ENCODE data around the gene CSF3R. TPM values are rescaled to one million over a fixed set of nuclear protein-coding genes. Genes with fewer than 3 reads are reported as not detected.

The CSF3R gene
- total and polyA plus RNA-seq, 9 of the 15 experiments (the other 6 are each of a cell fraction or from before 2014, with no cell fraction given): 0.21 to 0.86 (median 0.40) TPM; not detected in 1

DNA sequence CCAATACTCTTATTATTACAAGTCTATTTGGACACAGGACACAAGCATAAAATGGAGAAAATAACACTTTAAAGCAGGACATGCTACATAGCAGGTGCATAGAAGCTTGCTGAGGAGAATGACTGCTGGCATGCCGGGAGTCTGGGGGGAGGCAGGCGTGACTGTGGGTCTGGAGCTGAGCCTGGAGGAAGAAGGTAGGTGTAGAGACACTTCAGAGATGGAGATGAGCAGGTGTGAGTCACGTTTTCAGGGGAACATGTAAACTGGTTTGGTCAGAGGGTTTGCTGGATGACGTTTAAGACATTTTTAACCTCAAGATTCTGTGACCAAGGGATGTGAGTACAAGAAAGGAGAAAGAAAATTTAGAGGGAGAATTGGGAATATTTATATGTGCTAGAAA, 56.9 kb downstream of the CSF3R start:
- Histone ChIP-seq H3K9me3 (replicated peaks; ENCODE audit: control insufficient read depth, insufficient read depth, low read depth, low read length) (no peaks in the 10 kb centered on the region), H3K4me1 (replicated peaks in 1 of 2; ENCODE audit: control insufficient read depth in 2 of 2, insufficient read depth in 2 of 2, low read length in 2 of 2) (no peaks in the 10 kb centered on the region; a peak in 1 of 5 replicates), H3K4me2 (ENCODE audit: insufficient read depth, low read length) (no peak overlapping the region), H3K9ac (ENCODE audit: insufficient read depth in 1 of 2, low read depth in 2 of 2, low read length in 2 of 2) (no peak overlapping the region), H3K27me3 (ENCODE audit: control insufficient read depth in 2 of 2, insufficient read depth in 2 of 2, low read length in 2 of 2) (0 out of 5 replicates have a peak, but pooled peaks cover 0 to 2% of the 10 kb centered on the region in 2 experiments), H4K20me1 (replicated peaks; ENCODE audit: control insufficient read depth, insufficient read depth, low read length) (no peaks in the 10 kb centered on the region), H2AFZ (ENCODE audit: low read depth, low read length) (no peak overlapping the region), H3K36me3 (ENCODE audit: control insufficient read depth, insufficient read depth, low read length) (no peaks in the 10 kb centered on the region), H3K27ac (ENCODE audit: extremely low read depth, low read depth, low read length) (no peak overlapping the region), H3K79me2 (ENCODE audit: control insufficient read depth, insufficient read depth, low read length) (no peaks in the 10 kb centered on the region), H3K9me1 (ENCODE audit: control insufficient read depth, insufficient read depth, low read length) (no peaks in the 10 kb centered on the region), H3K4me3 (no peak overlapping the region)
- DNase-seq (ENCODE audit: extremely low read depth in 1 of 4, low spot score in 3 of 4) (no peak), FAIRE-seq (no peak), ATAC-seq (no peak)
- WGBS (ENCODE audit: insufficient coverage, low coverage, missing lambda C conversion rate): 12% methylated on average over 4 of the region's 4 CpGs
- ChIA-PET CTCF (ENCODE audit: low intra/inter-chr PET ratio) (no interaction called here), POLR2A (interaction anchor here (0.7 kb wide), 1 partner anchor 261 kb away, joined by 4 read pairs; no protein-coding TSS in a partner anchor)
- in situ Hi-C loops (cut with MboI): no loop called here
- intact Hi-C loops (cut with micrococcal nuclease): loop anchor here (10.0 kb wide), 1 partner anchor 241 kb away; no protein-coding TSS in a partner anchor
- no TSS peak for BruUV-seq (replicated peaks)
- TF ChIP-seq CTCF (IDR thresholded peaks at IDR 0.05 in 2 of 3, conservative IDR thresholded peaks at IDR 0.05 in 1 of 3; ENCODE audit: insufficient read depth in 2 of 3, low read depth in 1 of 3, low read length in 3 of 3): no peak
- no peak for TF ChIP-seq ZNF695 (CRISPR knock-in tag; IDR thresholded peaks at IDR 0.05)
- no peak for TF ChIP-seq PCBP2 (IDR thresholded peaks at IDR 0.05; ENCODE audit: low read depth, low read length, poor library complexity, severe bottlenecking)
- TF ChIP-seq HDAC3 (IDR thresholded peaks at IDR 0.05; ENCODE audit: borderline replicate concordance, partially characterized antibody): no peak
- TF ChIP-seq TEAD4 (IDR thresholded peaks at IDR 0.05; ENCODE audit: low read length): no peak
- no peak for TF ChIP-seq TEAD4 (CRISPR knock-in tag; IDR thresholded peaks at IDR 0.05; ENCODE audit: borderline replicate concordance)
- TF ChIP-seq ERF (CRISPR knock-in tag; IDR thresholded peaks at IDR 0.05): no peak
- TF ChIP-seq XRCC5 (IDR thresholded peaks at IDR 0.05; ENCODE audit: low read depth, low read length): no peak
- TF ChIP-seq ZNF165 (CRISPR knock-in tag; IDR thresholded peaks at IDR 0.05; ENCODE audit: borderline replicate concordance): no peak
- TF ChIP-seq, protein P1, sequence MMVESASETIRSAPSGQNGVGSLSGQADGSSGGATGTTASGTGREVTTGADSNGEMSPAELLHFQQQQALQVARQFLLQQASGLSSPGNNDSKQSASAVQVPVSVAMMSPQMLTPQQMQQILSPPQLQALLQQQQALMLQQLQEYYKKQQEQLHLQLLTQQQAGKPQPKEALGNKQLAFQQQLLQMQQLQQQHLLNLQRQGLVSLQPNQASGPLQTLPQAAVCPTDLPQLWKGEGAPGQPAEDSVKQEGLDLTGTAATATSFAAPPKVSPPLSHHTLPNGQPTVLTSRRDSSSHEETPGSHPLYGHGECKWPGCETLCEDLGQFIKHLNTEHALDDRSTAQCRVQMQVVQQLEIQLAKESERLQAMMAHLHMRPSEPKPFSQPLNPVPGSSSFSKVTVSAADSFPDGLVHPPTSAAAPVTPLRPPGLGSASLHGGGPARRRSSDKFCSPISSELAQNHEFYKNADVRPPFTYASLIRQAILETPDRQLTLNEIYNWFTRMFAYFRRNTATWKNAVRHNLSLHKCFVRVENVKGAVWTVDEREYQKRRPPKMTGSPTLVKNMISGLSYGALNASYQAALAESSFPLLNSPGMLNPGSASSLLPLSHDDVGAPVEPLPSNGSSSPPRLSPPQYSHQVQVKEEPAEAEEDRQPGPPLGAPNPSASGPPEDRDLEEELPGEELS (CRISPR knock-in tag; IDR thresholded peaks at IDR 0.05; ENCODE audit: borderline replicate concordance): no peak
- TF ChIP-seq TAF7 (tag; IDR thresholded peaks at IDR 0.05): no peak
- no peak for TF ChIP-seq MED1 (CRISPR knock-in tag; IDR thresholded peaks at IDR 0.05; ENCODE audit: borderline replicate concordance)
- no peak for TF ChIP-seq MYC (IDR thresholded peaks at IDR 0.05; ENCODE audit: low read depth, low read length)
- TF ChIP-seq MYC (CRISPR knock-in tag; IDR thresholded peaks at IDR 0.05; ENCODE audit: borderline replicate concordance, low read depth): no peak
- no peak for TF ChIP-seq ZNF436 (CRISPR knock-in tag; IDR thresholded peaks at IDR 0.05)

Data from K562 (cell line).